HepG2 (cell line): ENCODE measurements around the gene QRFP.

Source experiments
- CHD2 ChIP-seq: IDR thresholded peaks from 2 replicates; pipeline ENCODE4 v1.6.1; 2011; ENCODE audit warnings: low read depth, low read length, improper control_type of control experiment
- ZNF256 ChIP-seq: sonication (generic); formaldehyde crosslinking; conservative IDR thresholded peaks from 2 replicates; pipeline ENCODE4 v1.4.0; 2020; ENCODE audit warnings: missing genetic modification reagents
- ZNF263 ChIP-seq: sonication (generic); formaldehyde crosslinking; IDR thresholded peaks from 2 replicates; pipeline ENCODE4 v1.4.0; 2020; ENCODE audit warnings: missing genetic modification reagents
- ZNF577 ChIP-seq: sonication (generic); formaldehyde crosslinking; IDR thresholded peaks from 2 replicates; pipeline ENCODE4 v1.4.0; 2020; ENCODE audit warnings: mild to moderate bottlenecking, low read depth, missing genetic modification reagents, borderline replicate concordance

GRCh38 chr9:130908878-130909355 lies 12.3 kb upstream of the QRFP start:
- TF ChIP-seq ZNF263 (CRISPR knock-in tag) (no peak), CHD2 (no peak), ZNF577 (CRISPR knock-in tag) (no peak), ZNF256 (no peak)
